GM20431 (cell line): ENCODE data around the gene ANAPC10.
"Not testable (repeated sequence)": the region's sequence is repeated elsewhere in the genome, so short reads cannot be mapped to it uniquely, and the experiment has no call there.

Experiments
- in situ Hi-C: fragments of 300-500 bp; cut with MseI, MboI; formaldehyde crosslinking; loops from one replicate; pipeline ENCODE4 v1.15.0; 2020; ENCODE audit warnings: low sequenced_read_pairs; ENCODE audit not compliant: unreplicated experiment

The ANAPC10 gene

GRCh38 chr4:145019346-145019745 lies 78.7 kb downstream of the ANAPC10 start:
- in situ Hi-C loops = no loop called here

DNA sequence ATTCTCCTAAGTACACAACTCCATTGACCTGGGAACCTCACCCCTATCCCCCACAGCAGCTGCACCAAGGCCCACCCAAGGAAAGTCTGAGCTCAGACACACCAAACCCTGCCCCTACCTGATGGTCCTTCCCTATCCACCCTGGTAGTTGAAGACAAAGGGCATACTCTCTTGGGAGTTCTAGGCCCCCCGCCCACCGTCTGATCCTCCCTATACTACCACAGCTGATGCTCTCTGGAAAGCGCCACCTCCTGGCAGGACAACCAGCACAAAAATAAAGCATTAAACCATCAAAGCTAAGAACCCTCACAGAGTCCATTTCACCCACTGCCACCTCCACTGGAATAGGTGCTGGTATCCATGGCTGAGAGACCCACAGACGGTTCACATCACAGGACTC lies 83.6 kb downstream of the ANAPC10 start:
- in situ Hi-C loops = no loop called here

DNA sequence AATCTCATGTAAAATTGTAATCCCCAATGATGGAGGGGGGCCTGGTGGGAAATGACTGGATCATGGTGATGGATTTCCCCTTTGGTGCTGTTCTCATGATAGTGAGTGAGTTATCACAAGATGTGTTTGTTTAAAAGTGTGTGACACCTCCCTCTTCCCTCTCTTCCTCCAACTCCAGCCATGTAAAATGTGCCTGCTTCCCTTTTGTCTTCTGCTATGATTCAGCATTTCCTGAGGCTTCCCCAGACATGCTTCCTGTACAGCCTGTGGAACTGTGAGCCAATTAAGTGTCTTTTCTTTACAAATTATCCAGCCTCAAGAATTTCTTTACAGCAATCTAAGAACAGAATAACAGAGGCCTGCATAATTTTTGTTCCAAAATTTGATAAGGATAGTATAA lies 85.2 kb downstream of the ANAPC10 start:
- in situ Hi-C loops = no loop called here

GRCh38 chr4:145011636-145012035 lies 86.4 kb downstream of the ANAPC10 start:
- in situ Hi-C loops = no loop called here

- in situ Hi-C loops = not testable (repeated sequence)
Measured at GRCh38 chr4:145010315-145010714, 87.7 kb downstream of the ANAPC10 start.

DNA sequence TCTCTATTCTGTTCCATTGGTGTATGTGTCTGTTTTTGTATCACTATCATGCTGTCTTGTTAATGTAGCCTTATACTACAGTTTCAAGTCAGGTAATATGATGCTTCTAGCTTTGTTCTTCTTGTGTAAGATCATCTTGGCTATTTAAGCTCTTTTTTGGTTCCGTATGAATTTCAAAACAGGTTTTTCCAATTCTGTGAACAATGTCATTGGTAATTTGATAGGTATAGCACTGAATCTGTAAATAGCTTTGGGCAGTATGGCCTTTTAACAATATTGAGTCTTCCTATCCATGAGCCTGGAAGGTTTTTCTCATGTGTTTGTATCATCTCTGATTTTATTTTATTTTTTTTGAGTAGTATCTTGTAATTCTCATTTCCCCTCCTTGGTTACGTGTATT lies 94.3 kb downstream of the ANAPC10 start:
- in situ Hi-C loops = no loop called here

DNA sequence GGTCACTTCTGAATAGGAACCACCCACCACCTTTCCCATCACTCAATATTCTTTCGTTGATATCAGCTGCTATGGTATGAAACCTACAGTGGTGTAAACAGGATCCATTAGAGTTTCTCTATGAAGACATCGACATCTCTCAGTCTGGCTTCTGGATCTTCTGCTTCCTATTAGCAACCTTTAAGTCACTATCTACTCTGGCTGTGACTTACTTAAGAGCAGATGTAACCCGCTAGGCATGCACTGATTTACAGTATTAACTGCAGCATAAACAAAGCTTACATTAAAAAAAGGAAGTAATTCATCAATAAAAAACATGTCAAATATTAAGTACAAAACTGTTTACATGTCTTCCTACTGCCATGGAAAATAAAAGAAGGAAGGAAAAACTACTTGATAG lies 96.4 kb downstream of the ANAPC10 start:
- in situ Hi-C loops = no loop called here

- in situ Hi-C loops = not testable (repeated sequence)
Measured at GRCh38 chr4:145000656-145001055, 97.3 kb downstream of the ANAPC10 start.

DNA sequence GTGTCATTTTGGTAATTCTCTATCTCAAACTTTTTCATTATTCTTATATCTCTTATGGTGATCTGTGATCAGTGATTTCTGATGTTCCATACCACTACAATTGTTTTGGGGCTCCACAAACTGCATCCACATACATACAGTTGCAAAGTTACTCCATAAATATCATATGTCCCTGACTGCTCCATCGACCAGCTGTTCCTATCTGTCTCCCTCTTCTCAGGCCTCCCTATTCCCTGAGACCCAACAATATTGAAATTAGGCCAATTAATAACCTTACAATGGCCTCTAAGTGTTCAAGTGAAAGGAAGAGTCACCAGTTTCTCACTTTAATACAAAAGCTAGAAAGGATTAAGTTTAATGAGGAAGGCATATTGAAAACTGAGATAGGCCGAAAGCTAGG lies 108.7 kb downstream of the ANAPC10 start:
- in situ Hi-C loops = no loop called here

DNA sequence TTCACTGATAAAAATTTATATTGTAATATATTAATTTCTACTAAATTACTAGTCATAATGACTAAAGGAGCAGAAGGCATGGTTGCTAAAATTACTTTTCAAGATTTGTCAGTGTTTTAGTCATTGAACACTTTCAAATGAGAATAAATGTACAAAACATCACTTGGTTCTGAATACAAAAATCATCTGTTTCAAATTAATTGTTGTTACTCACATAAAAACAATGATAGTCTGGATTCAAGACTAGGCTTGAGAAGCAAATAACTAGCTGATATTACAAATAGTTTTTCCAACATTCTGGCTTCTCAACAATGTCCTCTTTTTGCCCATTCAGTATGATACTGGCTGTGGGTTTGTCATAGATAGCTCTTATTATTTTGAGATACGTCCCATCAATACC lies 112.5 kb downstream of the ANAPC10 start:
- in situ Hi-C loops = no loop called here

DNA sequence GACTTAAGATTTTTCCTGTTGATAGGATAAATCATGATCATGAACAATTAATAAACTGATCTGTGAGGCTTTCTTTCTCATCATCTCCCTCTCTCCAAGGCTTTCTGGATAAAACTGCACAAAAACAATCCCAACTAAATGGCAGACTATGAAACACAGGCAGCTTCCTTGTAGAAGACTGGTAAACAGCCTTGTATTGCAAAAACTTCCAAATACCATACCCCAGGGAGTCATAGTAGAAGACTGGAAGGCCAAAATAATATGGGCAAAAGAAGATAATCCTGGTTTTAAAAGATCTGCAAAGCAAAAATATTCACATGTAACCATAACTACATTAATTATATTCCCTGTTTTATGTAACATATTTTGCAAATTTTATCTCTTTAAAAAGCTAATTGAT lies 113.0 kb downstream of the ANAPC10 start:
- in situ Hi-C loops = no loop called here

GRCh38 chr4:144984241-144984640 lies 113.8 kb downstream of the ANAPC10 start:
- in situ Hi-C loops = no loop called here

- in situ Hi-C loops = no loop called here
Measured at GRCh38 chr4:144975718-144976117, 122.3 kb downstream of the ANAPC10 start.

GRCh38 chr4:144970597-144970996 lies 127.4 kb downstream of the ANAPC10 start:
- in situ Hi-C loops = no loop called here

DNA sequence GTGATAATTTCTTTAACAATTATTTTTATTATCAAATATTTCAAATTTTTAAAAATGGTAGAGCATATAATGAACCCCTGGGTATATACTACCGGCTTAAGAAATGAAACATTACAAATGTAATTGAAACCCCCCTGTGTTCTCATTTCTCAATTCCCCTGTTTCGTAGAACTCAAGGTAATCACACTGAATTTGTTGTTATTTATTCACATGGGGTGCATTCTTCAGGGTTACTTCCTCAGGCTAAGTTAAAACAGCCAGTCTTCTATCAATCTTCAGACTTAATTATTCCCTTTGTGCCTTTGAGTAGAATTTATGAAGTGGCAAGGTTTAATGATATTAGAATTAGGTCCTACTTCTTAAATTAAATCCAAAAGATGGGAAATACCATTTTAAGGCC lies 128.2 kb downstream of the ANAPC10 start:
- in situ Hi-C loops = no loop called here

- in situ Hi-C loops = no loop called here
Measured at GRCh38 chr4:144968606-144969005, 129.4 kb downstream of the ANAPC10 start.

DNA sequence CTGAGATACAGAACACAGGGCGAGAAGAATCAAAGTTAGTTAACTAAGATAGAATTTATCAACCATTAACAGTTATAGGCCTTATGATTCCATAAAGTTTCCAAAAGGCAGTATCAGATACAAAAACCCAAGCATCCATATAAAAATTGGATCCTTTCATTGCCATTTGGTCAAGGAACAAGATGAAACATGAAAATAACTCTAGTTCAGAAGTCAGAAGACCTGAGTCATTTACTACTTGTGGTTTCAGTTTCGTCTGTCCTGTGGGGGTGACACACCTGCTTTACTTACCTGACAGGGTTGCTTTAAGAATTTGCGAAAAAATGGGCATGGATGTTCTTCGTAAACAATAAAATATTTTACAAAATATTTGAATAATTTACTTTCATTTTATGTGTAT lies 130.8 kb downstream of the ANAPC10 start:
- in situ Hi-C loops = no loop called here

GRCh38 chr4:144962300-144962699 lies 135.7 kb downstream of the ANAPC10 start:
- in situ Hi-C loops = no loop called here

GRCh38 chr4:144955104-144955503 lies 142.9 kb downstream of the ANAPC10 start:
- in situ Hi-C loops = no loop called here

- in situ Hi-C loops = no loop called here
Measured at GRCh38 chr4:144954230-144954629, 143.8 kb downstream of the ANAPC10 start.

GRCh38 chr4:144948421-144948820 lies 149.6 kb downstream of the ANAPC10 start:
- in situ Hi-C loops = no loop called here

- in situ Hi-C loops = no loop called here
Measured at GRCh38 chr4:144948009-144948408, 150.0 kb downstream of the ANAPC10 start.
